22Rv1 (cell line): ENCODE measurements around the gene ERGIC2.

Source experiments
- CTCF ChIP-seq: fragments of 450-650 bp; IDR thresholded peaks from 2 replicates; pipeline ENCODE4 v1.5.1; 2017; ENCODE audit warnings: mild to moderate bottlenecking
- ZFX ChIP-seq: fragments of 450-650 bp; IDR thresholded peaks from 2 replicates; pipeline ENCODE4 v1.6.1; 2017; ENCODE audit warnings: antibody characterized with exemption, borderline replicate concordance

GRCh38 chr12:29304388-29304787 is 76.6 kb downstream of the ERGIC2 start:
- TF ChIP-seq CTCF (no peak), ZFX (no peak)
